ENCODE measurements around the gene LMAN1.

Gene LMAN1, protein sequence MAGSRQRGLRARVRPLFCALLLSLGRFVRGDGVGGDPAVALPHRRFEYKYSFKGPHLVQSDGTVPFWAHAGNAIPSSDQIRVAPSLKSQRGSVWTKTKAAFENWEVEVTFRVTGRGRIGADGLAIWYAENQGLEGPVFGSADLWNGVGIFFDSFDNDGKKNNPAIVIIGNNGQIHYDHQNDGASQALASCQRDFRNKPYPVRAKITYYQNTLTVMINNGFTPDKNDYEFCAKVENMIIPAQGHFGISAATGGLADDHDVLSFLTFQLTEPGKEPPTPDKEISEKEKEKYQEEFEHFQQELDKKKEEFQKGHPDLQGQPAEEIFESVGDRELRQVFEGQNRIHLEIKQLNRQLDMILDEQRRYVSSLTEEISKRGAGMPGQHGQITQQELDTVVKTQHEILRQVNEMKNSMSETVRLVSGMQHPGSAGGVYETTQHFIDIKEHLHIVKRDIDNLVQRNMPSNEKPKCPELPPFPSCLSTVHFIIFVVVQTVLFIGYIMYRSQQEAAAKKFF

DNA sequence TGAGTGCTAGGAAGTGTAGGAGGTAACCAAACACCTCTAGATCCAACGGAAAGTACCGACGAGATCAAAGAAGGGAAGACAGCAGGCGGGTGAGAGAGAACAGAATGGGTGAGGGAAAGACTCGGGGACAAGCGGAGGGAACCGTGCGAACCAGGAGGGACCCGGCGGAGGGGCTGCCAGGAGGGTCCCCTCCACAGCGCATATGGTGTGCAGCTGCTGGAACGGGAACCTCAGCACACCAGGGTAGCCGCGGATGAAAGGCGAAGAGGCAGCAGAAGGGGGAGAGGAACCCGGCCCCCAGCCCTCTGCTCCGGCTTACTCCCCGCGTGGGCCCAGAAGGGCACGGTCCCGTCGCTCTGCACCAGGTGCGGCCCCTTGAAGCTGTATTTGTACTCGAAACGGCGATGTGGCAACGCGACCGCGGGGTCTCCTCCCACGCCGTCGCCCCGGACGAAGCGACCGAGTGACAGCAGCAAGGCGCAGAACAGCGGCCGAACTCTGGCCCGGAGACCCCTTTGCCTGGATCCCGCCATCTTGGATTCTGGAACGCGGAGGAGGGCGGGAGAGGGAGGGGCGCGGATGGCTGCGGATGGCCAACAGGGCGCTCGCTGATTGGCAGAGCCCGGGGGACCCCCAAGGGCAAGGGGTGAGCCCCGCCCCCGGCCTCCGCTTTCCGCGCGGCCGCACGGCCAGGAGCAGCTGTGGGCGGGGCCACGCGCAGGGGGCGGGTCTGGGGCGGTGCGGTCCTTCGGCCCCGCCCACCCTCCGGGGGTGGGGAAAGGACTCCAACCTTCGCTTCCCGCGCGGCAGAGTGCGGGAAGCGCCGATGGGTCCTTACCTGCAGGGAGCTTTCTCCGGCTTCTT, at the start of gene LMAN1:
LMAN1 (minus strand) TSS at position 554 of the 864 bp plus-strand sequence; CDS start at position 533, 21 bp downstream.
- peak; percentile 96 for DNase-seq

DNA sequence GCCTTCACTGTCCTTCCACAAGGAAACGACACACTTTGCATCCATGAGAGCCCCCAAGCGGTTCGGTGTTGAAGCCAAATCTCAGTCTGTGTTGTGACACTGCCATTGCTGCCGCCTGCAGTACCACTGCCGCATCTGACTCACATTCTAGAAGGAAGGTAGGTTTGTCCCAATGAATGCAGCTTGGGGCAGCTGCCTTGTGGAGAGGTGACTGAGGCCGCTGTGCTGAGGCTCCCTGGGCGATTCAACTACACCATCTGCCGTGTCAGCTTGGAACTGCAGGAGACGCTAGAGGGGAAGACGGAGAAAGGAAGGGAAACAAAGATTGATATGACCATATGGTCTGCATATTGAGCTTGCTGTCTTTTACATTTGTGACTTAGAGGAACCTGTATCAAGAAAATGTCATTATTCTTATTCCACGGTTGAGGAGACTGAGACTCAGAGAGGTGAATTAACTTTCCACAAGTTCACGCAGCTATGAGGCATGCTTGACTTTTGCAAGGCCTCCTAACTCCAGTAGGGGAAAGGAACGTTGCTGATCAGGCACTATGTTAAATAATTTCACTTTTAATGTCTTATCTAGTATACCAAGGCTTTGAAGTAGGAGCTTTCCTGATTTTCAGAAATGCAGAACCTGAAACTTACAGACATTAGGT, 43.5 kb upstream of the LMAN1 start:
- DNase-seq: peak; percentile 64

DNA sequence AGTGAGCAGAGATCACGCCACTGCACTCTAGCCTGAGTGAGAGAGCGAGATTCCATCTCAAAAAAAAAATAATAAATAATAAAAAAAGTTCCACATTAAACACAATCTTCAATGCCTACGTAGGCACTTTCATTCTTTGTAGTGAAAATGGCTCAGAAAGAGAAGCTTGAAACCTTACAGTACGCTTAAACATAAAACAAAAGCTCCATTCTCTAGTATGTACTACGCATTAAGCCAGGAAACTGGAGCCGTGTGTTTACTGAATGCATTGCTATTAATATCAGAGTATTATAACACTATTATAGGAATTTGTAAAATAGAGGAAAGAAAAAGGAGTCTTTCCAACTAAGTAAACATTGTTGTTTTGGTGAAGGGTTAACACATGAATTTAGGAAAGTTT, 41.3 kb upstream of the LMAN1 start:
- no peak for DNase-seq

DNA sequence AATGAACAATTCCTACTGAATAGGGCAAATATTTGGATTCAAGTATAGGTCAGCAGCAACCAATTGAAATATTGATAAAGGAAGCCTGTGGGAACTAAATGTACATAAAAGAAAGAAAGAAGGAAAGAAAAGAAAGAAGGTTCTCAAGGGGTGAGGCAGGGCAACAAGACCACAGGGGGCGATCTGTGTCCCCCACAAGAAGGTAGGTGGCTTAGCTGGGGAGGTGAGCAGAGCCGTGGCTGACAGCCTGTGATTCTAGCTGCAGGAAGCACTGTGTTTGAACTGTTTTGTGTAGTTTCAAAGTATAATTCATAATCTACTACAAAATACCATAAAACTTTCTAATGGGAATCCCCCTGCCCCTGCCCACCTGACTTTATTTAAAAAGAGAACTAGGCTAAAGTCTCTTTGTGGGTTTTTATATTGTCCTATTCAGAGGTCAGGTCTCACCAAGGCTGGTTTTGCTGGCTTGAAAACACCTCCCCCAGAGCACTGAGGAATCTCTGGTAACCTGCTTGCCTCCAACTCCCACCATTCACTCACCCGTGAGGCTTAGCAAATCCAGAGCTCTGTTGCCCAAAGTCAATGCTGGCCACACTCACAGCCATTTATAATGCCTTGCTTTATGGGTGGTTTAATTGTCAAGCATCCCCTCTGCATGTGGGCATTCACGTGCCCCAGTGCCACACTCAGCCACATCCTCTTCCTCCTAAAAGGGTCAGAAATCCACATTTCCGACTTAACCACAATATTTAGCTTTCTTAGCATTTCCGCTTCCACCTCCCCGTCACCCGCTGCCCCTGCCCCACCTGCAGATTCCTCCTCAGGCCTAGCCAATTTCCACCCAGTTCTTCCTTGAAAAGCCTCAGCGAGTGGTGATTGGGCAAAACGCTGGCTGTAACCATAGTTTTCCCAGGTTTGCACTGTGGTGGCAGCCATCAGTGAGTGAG, 36.4 kb upstream of the LMAN1 start:
- no peak for DNase-seq

DNA sequence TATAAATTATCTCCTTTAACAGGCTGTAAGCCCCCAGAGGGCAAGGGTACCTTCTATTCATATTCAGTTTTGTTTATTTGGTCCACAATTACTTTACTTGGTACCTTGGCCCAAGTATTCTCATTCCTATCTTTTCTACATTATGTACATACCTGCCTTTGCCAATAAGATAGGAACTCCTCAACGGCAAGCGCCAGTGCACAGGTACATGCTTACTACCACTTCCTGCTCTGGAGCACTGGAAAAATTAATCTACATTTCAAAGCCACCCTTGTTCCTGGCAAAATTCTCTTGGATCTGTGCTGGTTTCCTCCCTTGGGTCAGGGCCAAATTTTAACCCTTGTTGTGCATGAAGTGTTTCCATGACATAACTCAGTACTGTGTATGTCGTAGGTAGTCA, 34.3 kb upstream of the LMAN1 start:
- no peak for DNase-seq

DNA sequence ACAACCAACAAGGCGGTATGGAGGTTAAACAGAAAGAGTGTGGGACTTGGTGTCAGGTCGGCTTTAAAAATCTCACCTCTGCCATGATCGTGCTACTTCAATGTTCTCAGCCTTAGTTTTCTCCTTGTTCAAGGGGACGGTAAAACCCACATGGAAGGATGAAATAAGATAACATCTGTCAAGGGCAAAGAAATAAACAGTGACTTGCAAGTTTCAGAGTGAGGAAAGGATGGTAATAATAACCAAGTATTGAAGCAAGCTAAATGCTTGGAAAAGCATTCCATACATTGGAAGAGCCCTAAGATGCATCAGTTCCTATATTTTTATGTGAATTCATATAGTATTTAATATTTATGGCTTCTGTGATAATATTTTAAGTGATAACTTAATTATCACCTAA, 29.8 kb upstream of the LMAN1 start:
- DNase-seq: no peak

DNA sequence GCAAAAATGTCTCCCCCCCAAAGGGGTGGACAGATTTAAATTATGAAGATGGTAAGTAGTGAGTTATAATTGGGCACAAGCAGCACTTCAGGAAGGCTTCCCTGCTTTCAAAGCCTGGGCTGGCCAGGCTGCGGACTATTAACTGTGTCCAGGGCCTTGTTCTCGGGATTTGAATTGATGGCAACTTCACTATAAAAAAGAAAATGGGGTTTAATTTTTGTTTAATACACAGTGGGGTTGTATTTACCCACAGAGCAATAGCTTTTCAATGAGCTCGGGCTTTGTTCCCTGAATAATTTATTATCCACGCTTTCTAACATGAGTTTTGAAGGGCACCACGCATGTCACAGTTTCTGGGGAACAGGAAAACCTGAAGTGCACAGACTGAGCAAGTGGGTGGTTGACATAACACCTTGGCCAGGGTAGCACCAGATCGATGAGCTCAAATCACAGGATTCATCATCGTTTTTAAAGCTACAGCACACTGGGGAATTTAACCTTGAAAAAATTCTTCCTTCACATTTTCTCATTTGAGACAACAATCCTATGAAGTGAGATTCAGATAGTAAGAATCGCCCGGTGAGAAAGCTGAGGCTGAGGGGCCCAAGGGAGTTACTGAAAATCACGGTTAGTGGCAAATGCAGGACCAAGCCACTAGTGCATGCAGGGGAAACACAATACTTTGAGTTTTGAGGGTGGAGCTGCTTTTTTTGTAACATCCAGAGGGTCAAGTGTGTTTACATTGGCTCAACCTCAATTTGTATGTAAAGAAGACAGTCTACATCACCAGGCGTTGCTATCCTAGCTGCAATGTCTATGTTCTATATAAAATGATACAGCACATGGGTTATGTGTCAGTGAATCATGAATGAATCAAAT, 28.9 kb upstream of the LMAN1 start:
- DNase-seq: no peak

DNA sequence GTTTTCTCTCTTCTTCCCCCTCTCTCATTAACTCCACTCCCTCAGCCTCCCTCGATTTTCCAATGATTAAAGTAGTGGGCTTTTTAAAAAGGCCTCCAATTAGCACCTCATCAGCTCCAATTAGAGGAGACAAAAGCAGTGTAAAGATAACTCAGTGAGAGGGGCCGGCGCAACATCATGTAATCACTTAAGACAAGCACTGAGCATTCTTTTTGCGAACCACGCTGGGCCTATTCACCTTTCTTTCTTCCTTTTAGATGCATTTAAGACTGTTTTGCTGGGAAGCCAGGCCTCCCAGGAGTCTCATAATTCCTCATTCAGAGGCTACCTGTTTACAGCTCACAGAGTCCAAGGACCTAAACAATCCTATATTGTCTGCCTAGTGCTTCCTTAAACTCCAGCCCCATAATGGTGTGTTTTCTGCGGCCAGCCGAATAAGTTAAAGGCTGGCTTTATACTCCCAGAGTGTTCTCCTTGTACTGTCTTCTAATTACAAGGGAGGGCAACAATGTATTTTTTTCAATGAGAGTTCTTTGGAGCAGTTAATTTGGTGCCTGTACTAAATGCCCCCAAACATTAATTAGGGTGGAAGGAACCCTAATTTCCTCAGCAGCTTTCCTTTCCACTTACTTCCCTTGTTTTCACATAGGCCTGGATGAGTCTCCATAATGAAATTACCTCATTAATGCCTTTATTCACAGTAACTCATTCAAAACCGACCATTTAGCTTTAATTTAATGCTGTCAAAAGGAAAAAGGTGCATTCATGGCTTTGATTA, 28.0 kb upstream of the LMAN1 start:
- no peak for DNase-seq

DNA sequence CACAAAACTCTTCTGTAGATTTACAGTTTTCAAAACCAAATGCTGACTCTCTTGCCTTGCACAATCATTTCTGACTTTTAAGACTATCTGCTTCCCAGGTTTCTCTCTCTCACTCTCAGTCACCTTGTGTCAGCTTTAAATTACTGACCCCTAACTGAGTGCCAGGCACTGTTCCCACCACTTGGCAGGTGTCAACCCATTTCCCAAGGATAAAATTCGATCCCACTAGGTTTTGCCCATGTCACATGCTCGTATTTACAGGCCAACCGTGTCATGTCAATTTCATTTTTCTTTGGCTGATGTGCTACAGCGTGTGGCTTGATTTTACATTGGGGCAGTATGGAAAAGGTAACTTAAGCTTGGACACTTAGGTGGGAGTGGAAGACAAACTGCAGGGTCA, 26.1 kb upstream of the LMAN1 start:
- DNase-seq: no peak

DNA sequence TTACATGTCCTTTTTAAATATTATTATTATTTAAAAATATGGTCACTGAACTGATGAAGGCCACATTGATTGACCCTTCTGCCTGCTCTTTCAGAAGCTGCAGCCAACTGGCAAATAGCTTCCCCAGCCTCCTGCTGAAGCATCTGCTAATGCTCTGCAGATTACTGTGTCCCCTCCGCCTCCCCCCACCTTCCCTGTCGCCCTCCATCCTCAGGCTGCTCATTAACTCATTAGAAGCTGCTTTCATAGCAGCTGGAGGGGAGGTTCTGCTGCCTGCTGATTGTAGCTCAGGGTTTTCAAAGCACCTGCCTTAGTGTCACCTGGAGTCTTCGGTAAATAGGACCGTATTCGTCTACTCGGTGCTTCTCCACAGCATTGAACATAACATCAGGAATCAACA, 24.8 kb upstream of the LMAN1 start:
- no peak for DNase-seq

DNA sequence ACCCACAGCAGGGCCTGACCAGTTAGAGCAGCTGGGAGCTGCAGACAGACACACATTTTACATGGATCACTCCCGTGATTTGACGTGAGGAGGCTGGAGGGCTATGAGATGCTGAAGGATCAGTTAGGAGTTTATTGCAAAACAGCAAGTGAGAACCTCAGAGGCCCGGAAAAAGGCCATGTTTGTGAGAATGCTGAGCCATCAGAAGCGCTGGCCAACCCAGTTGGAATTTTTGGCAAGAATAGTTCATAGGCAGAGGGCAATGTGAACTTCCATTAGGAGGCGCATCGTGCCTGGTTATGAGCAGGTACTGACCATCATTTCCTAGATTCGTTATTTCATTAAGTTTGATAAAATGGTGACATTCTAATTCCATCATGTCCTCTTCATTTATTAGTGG, 23.3 kb upstream of the LMAN1 start:
- no peak for DNase-seq

DNA sequence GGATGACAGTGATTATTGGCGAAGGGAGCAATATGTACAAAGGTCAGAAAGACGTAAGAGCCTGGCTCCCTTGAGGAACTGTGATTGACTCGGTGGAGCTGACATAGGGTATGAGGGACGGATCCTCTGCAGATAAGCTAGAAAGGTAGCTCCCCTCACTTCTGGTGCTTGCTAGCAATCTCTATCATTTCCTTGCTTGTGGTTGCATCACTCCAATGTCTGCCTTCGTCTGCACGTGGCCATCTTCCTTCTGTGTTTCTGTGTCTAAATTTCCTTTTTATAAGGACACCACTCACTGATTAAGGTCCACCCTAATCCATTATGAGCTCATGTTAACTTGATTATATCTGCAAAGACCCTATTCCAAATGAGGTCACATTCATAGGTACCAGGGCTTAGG, 22.9 kb upstream of the LMAN1 start:
- DNase-seq: no peak

DNA sequence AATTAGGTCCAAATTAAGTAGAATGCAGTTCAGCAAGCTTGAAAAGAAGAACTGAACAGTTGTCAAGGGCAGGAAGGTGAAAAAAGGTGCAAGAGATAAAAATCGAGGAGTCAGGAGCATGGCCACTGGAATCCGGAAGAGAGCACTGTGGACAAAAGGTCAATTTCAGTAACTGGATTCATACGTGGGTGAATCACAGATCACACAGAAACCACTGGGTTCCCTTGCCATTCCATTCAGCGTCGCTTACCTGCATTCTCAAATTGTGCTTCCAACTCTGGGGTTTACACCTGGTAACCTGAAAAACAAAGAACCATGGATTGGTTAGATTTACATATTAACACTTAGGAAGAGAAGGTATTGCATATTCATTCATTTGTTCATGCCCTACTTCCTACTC, 21.6 kb upstream of the LMAN1 start:
- DNase-seq: no peak

DNA sequence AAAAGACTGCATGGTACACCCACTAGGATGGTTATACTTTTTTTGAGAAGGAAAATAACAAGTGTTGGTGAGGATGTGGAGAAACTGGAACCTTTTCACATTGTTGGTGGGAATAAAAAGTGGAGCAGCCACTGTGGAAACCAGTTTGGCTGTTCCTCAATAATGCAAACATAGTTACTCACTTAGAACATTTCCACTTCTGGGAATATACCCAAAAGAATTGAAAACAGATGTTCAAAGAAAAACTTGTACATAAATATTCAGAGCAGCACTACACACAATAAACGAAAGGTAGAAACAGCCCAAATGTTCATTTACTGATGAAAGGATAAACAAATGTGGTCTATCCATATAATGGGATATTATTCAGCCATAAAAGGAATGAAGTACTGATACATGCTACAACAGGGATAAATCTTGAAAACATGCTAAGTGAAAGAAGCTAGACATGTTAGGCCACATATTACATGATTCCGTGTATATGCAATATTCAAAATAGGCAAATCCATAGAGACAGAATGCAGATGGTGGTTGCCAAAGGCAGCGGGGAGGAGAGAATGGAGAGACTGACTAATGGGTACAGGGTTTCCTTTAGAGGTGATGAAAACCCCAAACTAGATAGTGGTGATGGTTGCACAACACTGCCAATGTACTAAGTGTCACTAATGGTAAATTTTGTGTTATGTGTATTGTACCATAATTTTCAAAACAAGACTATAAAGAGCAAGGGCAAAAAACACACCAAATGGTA, 20.9 kb upstream of the LMAN1 start:
- no peak for DNase-seq

DNA sequence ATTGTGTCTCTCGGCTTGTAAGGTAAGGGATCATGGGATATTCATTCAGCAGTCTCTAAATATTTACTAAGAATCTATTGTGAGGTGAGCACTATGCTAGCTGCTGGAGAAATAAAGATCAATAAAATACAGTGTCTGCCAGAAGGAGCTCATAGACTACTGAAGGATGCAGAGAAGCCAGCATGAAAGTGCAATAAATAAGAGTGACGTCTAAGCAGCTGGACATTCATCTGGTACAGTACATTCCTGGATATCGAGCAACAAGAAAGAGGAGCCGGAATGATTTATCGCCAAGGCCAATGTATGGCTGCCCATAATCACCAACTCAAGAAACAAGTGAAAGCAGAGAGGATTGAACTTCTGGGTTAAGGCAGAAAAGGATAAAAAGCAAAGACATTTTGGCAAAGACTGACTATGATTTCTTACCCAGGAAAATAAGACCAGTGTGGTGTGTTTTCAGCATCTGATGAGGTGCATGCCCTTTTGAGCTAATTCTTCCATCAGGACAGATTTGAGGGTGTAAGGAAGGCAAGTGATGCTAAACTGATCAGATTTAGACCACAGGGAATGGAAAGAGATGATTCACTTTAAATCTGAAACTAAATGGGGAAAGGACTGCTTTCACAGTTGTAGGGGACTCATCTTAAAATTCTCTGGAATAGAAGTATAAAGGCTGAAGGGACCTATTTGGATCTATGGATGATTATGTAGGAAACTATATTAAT, 18.7 kb upstream of the LMAN1 start:
- DNase-seq: no peak

DNA sequence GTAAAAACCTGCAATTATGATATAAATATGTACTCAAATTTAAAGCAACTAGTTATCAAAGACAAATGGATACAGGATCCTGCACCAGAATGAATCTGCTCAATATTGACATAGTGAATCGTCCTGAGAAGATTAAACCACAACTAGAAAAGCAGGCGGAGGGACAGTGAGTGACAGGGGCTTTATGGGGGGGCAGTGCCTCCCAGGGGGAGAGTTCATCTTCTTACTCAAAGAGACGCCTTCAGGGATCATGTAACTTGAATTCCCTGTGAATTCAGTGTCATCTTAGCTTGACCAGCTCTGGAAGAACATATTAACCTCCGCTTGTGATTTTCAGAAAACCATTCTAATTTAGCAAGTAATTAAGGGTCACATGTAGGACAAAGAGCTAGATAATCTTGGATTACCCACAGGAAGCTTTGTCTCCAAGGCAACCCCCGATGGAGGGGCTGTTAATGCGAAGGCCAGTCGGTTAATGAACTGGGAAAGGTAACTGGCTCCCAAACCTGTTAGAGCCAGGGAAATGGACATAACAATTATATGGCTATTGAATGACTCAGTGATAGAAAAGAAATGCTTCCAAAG, 17.4 kb upstream of the LMAN1 start:
- DNase-seq: no peak

DNA sequence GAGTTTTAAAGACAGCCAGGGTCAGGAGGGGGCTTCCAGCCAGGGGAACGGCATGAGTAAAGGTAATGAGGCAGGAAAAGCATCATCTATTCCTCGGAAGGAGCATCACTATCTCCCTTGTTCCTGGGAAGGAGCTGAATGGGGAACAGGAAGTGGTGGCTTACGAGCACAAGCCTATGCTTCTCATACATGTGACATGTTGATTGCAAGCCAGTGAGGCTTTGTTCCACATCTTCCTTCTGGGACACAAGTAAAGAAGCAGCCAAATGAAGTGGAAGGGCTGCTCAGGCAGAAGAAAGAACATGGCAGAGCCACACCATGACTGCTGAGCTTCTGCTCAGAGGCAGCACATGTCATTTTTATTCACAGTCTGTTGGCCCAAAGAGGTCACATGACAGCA, 15.1 kb upstream of the LMAN1 start:
- no peak for DNase-seq

DNA sequence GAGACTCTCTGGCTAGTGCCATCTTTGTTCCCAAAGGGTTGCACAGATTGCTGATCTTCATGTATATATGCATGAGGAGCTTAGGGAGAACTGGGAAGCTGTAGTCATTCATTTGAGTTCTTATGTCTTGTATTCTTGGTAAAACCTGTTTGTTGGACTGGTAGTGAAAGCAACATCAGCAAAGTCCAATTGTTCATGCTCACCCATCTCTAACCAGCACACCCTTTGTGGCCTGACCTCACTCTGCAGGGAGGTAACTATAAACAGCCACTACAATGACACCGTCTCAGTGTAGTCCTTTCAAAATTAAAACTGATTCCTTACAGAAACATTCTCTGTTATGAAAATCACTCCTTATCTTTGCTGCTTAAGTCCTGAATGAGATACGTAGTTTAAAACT, 13.9 kb upstream of the LMAN1 start:
- no peak for DNase-seq

DNA sequence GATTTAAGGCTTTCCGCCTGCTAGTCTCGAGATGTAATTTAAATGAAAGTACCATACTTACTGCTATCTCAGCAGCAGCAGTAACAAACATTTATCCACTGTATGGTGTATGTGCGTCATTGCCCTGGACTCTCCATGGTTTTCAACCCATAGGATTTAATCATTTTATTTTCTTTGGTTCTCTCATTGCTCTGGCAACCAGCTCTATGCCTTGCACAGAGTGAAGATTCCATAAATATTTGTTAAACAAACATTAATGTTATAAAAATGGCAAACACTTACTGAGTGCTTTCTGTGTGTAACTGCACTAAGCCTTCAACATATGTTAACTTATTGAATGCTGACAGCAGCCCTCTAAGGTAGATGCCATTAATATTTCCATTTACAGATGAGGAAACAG, 1.3 kb upstream of the LMAN1 start:
- no peak for DNase-seq
